NCI-H226 (cell line): Measurements from ENCODE around the gene PARD3.

ENCODE experiments used
- DNase-seq: peaks from one replicate; pipeline ENCODE4 v3.0.0-alpha.2; 2015

The PARD3 gene

GRCh38 chr10:34319197-34319846 is 495.8 kb downstream of the PARD3 start:
- DNase-seq, result peak; percentile 84

- DNase-seq, result no peak
Measured at GRCh38 chr10:34316154-34316553, 498.9 kb downstream of the PARD3 start.

GRCh38 chr10:34314457-34314856 is 500.6 kb downstream of the PARD3 start:
- no peak for DNase-seq

- DNase-seq, result no peak
Measured at GRCh38 chr10:34313888-34314287, 501.2 kb downstream of the PARD3 start.

- DNase-seq, result no peak
Measured at GRCh38 chr10:34313353-34313752, 501.7 kb downstream of the PARD3 start.

- no peak for DNase-seq
Measured at GRCh38 chr10:34311679-34312078, 503.4 kb downstream of the PARD3 start.

- DNase-seq, result no peak
Measured at GRCh38 chr10:34310234-34310633, 504.9 kb downstream of the PARD3 start.

GRCh38 chr10:34305189-34305588 is 509.9 kb downstream of the PARD3 start:
- no peak for DNase-seq

- DNase-seq, result no peak
Measured at GRCh38 chr10:34303022-34303421, 512.1 kb downstream of the PARD3 start.

- DNase-seq, result no peak
Measured at GRCh38 chr10:34299105-34299611, 515.9 kb downstream of the PARD3 start.

GRCh38 chr10:34298346-34298818 is 516.7 kb downstream of the PARD3 start:
- DNase-seq, result no peak

- DNase-seq, result no peak
Measured at GRCh38 chr10:34297541-34298345, 517.4 kb downstream of the PARD3 start.

- DNase-seq, result no peak
Measured at GRCh38 chr10:34295142-34295548, 520.0 kb downstream of the PARD3 start.

GRCh38 chr10:34294137-34294536 is 521.0 kb downstream of the PARD3 start:
- no peak for DNase-seq

GRCh38 chr10:34292675-34293074 is 522.4 kb downstream of the PARD3 start:
- no peak for DNase-seq

GRCh38 chr10:34292194-34292565 is 522.9 kb downstream of the PARD3 start:
- DNase-seq, result no peak

GRCh38 chr10:34291466-34292193 is 523.5 kb downstream of the PARD3 start:
- DNase-seq, result no peak

GRCh38 chr10:34290412-34291081 is 524.5 kb downstream of the PARD3 start:
- peak; percentile 31 for DNase-seq

GRCh38 chr10:34288634-34289033 is 526.5 kb downstream of the PARD3 start:
- peak; percentile 54 for DNase-seq

GRCh38 chr10:34286136-34286739 is 528.9 kb downstream of the PARD3 start:
- peak; percentile 29 for DNase-seq

- no peak for DNase-seq
Measured at GRCh38 chr10:34281661-34282582, 533.2 kb downstream of the PARD3 start.
